GM12892 (cell line): ENCODE measurements around the gene FXYD6.
A peak's percentile ranks its signal among the peaks of the same experiment; 100 is the strongest.

ENCODE experiments used
- DNase-seq: peaks from one replicate; pipeline ENCODE4 v3.0.0; 2011; ENCODE audit not compliant: insufficient read length
- FAIRE-seq: peaks from 2 replicates; lab custom pipeline; 2011; peaks lifted over from hg19 to GRCh38; lab: Jason Lieb, UNC
- POLR2A ChIP-seq: IDR thresholded peaks from 2 replicates; pipeline ENCODE4 v1.6.1; 2011; ENCODE audit warnings: low read depth, low read length, control low read depth
- POLR2AphosphoS5 ChIP-seq: IDR thresholded peaks from 2 replicates; pipeline ENCODE4 v1.6.1; 2011; ENCODE audit warnings: low read depth, low read length, control low read depth
- TAF1 ChIP-seq: IDR thresholded peaks from 2 replicates; pipeline ENCODE4 v1.6.1; 2011; ENCODE audit warnings: low read depth, mild to moderate bottlenecking, control low read depth, low read length, borderline replicate concordance

FXYD6 gene

DNA sequence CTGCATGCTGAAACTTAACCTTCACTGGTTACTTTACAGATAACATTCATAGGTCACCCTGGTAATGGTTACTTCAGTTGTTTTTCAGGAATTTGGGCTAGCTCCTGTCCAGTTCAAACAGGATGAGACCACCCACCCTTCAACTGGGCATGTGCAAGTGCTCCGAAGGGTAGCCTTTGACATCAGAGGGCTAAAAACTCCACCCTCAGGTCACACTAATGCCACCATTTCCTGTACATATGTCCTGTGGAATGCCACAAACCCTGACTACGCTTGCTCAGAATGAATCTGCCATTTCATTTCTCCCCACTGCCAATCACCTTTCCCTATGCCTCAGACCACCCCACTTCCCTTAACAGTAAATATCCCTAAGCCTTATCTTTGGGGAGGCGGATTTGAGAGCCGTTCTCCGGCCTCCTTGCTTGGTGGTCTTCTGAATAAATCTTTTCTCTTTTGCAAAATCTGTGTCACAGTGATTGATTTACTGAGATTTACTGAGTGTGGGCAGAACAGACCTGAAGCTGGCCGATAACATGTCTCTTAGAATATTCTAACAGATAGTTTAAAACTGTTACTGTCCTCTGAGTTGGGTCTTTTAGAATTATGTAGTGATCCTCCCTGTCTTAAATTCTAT is 26.6 kb downstream of the FXYD6 start:
- peak; percentile 24 for FAIRE-seq
- DNase-seq, result no peak
- TF ChIP-seq POLR2AphosphoS5 (no peak), TAF1 (no peak)

- DNase-seq (no peak), FAIRE-seq (peak; percentile 98)
- no peak for TF ChIP-seq POLR2A
- no peak for TF ChIP-seq POLR2AphosphoS5
- no peak for TF ChIP-seq TAF1
Observed at GRCh38 chr11:117843666-117844484, 32.6 kb downstream of the FXYD6 start.

GRCh38 chr11:117842131-117842941 is 34.1 kb downstream of the FXYD6 start:
- TF ChIP-seq POLR2A, result no peak
- TF ChIP-seq POLR2AphosphoS5, result no peak
- TF ChIP-seq TAF1, result no peak
- no peak for FAIRE-seq
- no peak for DNase-seq

- FAIRE-seq (peak; percentile 67), DNase-seq (no peak)
- TF ChIP-seq POLR2A (no peak), TAF1 (no peak), POLR2AphosphoS5 (no peak)
Observed at GRCh38 chr11:117841551-117842031, 34.9 kb downstream of the FXYD6 start.

- DNase-seq (no peak), FAIRE-seq (peak; percentile 51)
- no peak for TF ChIP-seq POLR2AphosphoS5
- TF ChIP-seq TAF1, result no peak
Observed at GRCh38 chr11:117840881-117841550, 35.4 kb downstream of the FXYD6 start.

- FAIRE-seq (no peak), DNase-seq (no peak)
- no peak for TF ChIP-seq TAF1
- TF ChIP-seq POLR2A, result no peak
- TF ChIP-seq POLR2AphosphoS5, result no peak
Observed at GRCh38 chr11:117839936-117840813, 36.3 kb downstream of the FXYD6 start.

GRCh38 chr11:117839380-117839881 is 37.0 kb downstream of the FXYD6 start:
- TF ChIP-seq POLR2A (no peak), POLR2AphosphoS5 (no peak), TAF1 (no peak)
- no peak for FAIRE-seq

GRCh38 chr11:117838901-117839300 is 37.6 kb downstream of the FXYD6 start:
- FAIRE-seq, result no peak
- TF ChIP-seq POLR2AphosphoS5 (no peak), TAF1 (no peak), POLR2A (no peak)
- DNase-seq, result no peak

More at GRCh38 chr11:117839380-117839881, 37.0 kb downstream of the FXYD6 start:
- no peak for DNase-seq

DNA sequence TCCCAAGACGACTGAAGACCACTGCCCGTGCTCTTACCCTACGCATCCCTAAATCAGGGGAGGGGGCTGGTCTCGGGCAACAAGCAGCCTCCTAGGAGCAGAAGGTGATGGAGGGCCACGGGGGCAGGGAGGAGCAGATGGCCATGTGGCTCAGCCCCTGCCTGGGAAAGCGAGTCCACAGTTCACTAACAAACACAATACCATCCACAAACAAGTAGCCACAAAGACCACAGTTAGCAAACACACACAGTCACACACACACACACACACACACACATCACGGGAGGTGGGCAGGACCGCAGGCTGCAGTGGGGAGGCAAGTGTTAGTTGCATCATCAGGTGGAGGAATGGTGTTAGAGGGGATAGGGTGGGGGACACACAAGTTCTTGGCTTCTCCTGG is 38.7 kb downstream of the FXYD6 start:
- TF ChIP-seq TAF1 (no peak), POLR2A (no peak), POLR2AphosphoS5 (no peak)
- FAIRE-seq (peak; percentile 71), DNase-seq (no peak)

GRCh38 chr11:117837070-117837776 is 39.2 kb downstream of the FXYD6 start:
- FAIRE-seq, result peak; percentile 14
- DNase-seq, result no peak
- no peak for TF ChIP-seq POLR2AphosphoS5
- TF ChIP-seq POLR2A, result no peak
- no peak for TF ChIP-seq TAF1
